COR-L47 (cell line): ENCODE measurements around the gene GATD1.

Experiments used
- DNase-seq: peaks from one replicate; lab custom pipeline; 2025; lab: John Stamatoyannopoulos, UW

Gene GATD1

GRCh38 chr11:795634-796564, 18.6 kb upstream of the GATD1 start:
- DNase-seq, result peak; percentile 53

GRCh38 chr11:794766-795633, 17.7 kb upstream of the GATD1 start:
- no peak for DNase-seq

- no peak for DNase-seq
Measured at GRCh38 chr11:794013-794765, 16.9 kb upstream of the GATD1 start.

- DNase-seq, result no peak
Measured at GRCh38 chr11:793556-793955, 16.3 kb upstream of the GATD1 start.

GRCh38 chr11:792873-793272, 15.6 kb upstream of the GATD1 start:
- no peak for DNase-seq

GRCh38 chr11:792535-792821, 15.2 kb upstream of the GATD1 start:
- DNase-seq, result no peak

GRCh38 chr11:791658-792534, 14.6 kb upstream of the GATD1 start:
- no peak for DNase-seq

GRCh38 chr11:790721-791564, 13.7 kb upstream of the GATD1 start:
- DNase-seq, result no peak

GRCh38 chr11:789943-790342, 12.7 kb upstream of the GATD1 start, which contains the start of gene CEND1:
Gene CEND1 (minus strand): TSS chr11:790090. CDS start chr11:788576, 1,514 bp downstream.
- peak; percentile 50 for DNase-seq

- DNase-seq, result no peak
Measured at GRCh38 chr11:788953-789940, 12.0 kb upstream of the GATD1 start.

- no peak for DNase-seq
Measured at GRCh38 chr11:788009-788640, 10.8 kb upstream of the GATD1 start.

GRCh38 chr11:787084-787675, 9.9 kb upstream of the GATD1 start:
- DNase-seq, result no peak

GRCh38 chr11:786235-787083, 9.2 kb upstream of the GATD1 start:
- no peak for DNase-seq

- peak; percentile 28 for DNase-seq
Measured at GRCh38 chr11:783581-784015, 6.3 kb upstream of the GATD1 start.

- no peak for DNase-seq
Measured at GRCh38 chr11:782264-783174, 5.2 kb upstream of the GATD1 start.

GRCh38 chr11:779955-780532, 2.8 kb upstream of the GATD1 start:
- DNase-seq, result no peak
